GM21526 (cell line): ENCODE results near the gene UGGT2.
"Not testable (repeated sequence)": the region's sequence is repeated elsewhere in the genome, so short reads cannot be mapped to it uniquely, and the experiment has no call there.

Experiments used
- ATAC-seq: cut with Tn5 transposase; IDR thresholded peaks from one replicate; pipeline ENCODE4 v1.9.1; 2021; ENCODE audit warnings: moderate library complexity; ENCODE audit not compliant: unreplicated experiment, low FRiP score

UGGT2 gene

DNA sequence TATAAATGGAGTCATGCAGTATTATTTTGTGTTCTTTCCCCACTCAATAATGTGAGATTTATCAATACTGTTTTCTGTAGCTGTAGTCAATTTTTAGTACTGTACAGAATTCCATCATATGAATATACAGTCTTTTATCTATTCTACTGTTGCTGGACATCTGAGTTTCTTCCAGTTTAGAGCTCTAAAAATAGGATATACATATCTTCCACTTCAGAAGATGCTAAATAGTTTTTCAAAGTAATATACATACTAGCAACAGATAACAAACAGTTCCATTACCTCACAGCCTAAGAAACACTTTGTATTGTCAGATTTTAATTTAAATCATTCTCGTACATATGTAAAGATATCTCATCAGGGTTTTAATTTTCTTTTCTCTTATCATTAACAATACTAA lies 149.6 kb downstream of the UGGT2 start:
- ATAC-seq: no peak

DNA sequence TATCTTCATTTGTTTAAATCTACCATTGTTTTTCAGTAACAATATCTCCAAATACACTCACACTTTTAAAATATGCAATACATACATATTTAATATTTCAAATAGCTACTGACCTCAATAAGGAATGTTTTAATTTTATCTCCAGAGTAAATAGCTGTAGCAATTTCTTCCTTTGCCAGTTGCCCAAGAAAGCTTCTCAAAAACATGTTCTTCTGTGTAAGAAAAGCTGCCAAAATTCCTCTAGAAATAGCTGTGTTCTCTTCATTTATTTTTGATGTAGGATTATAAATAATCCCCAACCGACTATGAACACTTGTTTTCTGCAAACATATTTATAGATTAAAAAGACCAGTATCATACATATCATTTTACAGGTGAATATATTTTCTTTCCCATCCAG lies 150.5 kb downstream of the UGGT2 start:
- no peak for ATAC-seq

DNA sequence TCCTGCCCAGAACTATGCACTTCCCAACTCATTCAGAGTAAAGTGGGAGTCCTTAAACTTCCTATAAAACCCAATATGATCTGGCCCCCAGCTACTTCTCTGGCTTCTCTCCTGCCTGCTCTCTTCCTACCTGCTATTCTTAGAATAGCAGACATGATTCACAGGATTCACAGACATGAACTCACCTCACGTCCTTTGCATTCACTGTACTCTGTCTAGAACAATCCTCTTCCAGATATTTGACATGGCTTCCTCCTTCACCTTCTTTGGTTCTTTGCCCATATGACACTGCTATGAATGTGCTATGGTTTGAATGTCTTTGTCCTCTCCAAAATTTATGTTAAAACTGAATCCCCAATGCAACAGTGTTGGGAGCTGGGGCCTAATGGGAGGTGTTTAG lies 154.9 kb downstream of the UGGT2 start:
- no peak for ATAC-seq

DNA sequence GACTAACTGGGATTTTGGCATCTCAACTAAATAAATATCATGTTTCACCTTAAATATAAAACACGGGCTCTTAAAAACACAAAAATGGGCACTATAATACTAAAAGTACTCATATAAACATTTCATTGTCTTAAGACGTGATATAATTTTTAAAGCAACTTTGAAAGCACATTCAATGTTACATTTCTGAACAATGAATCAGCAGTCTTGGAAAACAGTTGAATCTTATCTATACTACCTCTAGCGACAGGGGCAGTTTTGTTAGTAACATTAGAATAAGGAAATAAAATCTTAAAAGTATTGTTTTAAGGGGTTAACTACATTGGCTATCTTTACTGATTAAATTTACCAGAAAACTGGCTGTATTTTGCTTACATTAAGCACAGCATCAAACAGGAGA lies 156.9 kb downstream of the UGGT2 start:
- no peak for ATAC-seq

DNA sequence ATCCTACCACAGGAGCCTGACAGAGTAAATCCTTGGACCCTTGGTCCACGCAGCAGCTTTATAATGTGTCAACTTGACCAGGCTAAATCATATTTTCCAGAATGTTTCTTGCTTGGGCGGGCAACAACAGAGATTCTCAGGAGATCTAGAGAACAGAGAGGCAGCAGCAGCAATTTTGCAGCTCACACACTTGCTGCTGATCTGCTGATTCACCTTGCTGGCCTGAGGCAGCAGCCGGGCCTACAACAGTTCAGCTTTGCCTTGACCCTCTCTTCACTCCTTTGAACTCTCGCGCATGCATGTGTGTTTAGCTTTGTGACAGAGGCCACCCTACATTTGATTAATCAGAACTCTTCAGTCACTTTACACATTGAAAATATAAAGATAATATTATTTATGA lies 159.3 kb downstream of the UGGT2 start:
- ATAC-seq: no peak

DNA sequence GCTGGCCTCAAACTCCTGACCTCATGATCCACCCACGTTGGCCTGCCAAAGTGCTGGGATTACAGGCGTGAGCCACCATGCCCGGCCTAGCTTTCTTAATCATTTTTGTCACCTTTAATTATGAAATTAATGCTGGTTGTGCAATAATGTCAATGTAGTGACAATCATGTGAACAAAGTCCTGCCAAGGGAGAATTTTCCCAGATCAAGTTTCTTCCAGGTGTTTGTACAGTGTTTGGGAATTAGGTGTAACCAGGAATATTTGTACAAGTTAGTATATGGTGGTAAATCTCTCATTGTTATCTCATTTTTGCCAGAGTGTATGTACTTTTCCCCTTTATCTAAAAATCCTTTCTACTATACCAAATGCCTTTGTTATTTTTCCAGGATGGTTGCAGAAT lies 171.1 kb downstream of the UGGT2 start:
- ATAC-seq: no peak

DNA sequence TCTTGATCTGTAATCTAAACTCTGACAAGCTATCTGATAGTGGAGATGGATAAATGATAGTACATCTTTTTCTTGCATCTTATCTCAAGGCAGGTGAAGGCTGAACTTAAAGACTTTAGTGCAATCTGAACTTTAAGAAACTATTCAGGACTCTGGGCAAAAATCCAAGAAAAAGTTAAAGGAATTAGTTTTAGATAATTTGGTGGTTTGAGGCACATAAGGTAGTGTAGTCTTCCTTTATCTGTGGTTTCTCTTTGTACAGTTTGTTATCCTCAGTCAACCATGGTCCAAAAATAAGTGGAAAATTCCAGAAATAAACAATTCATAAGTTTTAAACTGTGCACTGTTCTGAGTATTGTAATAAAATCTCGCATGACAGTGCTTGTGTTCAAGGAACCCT lies 172.9 kb downstream of the UGGT2 start:
- ATAC-seq: no peak

DNA sequence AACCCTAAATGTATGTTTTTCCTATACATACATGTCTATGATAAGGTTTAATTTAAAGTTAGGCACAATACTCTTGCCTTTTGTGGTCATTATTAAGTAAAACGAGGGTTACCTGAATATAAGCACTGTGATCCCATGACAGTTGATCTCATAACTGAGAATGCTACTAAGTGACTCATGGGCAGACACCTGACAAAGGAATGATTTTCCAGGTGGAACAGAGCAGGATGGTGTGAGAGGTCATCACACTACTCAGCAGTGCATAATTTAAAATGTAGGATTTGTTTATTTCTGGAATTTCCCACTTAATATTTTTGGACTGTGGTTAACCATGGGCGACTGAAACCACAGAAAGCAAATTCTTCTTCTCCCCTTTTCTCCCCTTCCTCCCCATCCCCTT lies 178.9 kb downstream of the UGGT2 start:
- no peak for ATAC-seq

DNA sequence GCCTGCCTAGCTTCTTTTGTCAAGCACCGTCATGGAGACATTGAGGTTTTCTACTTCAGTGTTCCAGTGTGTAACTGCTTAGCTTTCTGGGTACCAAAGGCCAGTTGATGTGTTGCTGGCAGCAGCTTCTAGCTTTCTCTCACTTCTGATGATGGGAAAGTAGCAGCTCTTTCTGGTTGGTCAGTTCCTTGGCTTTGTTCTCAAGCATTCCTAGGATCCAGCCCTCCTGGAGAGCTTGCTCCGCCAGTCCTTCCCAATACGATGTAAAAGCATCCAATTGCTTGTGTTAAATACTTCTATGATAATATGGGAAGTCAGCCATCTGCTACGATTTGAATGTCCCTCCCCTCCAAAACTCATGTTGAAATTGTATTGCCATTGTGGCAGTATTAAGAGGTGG lies 182.8 kb downstream of the UGGT2 start:
- ATAC-seq: no peak

DNA sequence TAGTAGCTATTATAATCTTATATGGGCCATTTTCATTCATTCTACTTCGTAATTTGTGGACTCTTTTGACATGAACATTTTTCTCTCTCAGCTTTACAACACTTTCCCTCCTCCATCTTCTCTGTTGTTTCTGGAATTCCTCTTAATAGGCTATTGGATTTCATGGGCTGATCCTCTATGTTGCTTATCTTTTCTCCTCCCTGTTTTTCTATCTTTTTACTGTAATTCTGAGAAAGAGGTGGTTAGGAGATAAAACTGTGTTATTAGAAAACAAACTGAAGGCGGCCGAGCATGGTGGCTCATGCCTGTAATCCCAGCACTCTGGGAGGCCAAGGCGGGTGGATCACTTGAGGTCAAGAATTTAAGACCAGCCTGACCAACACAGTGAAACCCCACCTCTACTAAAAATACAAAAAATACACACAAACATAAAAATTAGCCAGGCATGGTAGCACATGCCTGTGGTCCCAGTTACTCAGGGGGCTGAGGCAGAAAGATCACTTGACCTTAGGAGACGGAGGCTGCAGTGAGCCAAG lies 188.1 kb downstream of the UGGT2 start:
- ATAC-seq: no peak

DNA sequence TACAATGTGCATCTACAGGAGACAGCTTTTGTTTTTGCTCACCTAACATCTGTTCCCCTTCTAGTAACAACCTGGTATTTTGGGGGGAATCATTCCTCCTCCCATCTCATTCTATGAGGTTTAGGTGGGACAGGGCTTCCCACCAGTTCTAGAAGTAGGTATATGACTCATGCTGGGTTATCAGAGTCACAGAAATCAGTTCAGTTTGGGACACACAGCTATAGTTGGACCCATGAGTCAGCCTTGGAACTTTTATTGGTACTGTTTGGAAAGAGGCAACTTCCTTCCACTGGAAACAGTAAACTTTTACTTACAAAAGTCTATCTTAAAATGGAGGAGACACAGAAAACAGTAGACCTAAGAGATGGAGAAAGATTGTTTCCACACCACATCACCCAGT lies 190.8 kb downstream of the UGGT2 start:
- ATAC-seq: no peak

DNA sequence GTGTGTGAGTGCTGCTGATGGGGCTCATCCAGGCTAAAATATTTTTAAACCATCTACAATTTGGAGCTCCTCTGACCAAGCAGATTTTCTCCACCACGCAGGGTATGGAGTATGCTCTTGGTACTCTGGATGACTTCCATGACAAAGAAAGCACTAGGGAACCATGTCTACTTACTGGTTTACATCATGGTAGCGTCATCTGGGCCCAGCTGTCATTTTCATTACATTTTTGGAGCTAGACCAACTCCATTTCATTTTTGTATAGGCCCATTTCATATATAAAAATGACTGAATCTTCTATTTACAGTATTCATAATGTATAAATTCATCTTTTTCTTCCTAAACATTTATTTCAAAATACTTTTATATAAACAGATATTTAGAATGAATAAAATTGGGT lies 191.9 kb downstream of the UGGT2 start:
- no peak for ATAC-seq

DNA sequence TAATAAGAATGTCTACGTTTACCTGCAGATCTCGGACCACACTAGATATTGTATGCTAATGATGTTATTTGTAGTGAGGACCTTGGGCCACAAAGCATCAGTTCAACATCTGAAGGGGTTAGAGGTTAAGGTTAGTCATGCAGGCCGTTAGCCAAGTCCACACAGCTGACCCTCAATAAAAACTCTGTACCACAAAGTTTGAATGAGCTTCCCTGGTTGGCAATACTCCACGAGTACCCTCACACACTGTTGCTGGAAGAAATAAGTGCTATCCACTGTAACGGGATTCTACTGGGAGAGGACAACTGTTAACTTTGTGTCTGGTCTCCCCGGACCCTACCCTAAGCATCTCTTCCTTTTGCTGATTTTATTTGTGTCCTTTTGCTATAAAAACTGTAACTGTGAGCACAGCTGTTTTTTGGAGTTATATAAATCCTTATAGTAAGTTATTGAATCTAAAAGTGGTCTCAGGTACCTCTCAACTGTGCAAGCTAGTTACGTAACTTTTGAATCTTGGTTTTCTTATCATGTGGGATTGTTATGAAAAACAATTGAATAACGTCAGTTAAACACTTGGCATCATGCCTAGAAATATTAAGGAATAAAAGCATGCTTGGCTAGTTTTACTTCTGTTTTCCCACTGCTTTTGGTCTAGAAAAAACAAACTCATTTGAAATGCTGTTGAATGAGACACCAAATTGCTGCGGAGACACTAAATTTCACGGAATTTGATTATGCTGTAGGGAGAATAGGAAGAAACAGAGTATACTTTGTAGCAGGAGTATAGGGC lies 194.7 kb downstream of the UGGT2 start:
- no peak for ATAC-seq

DNA sequence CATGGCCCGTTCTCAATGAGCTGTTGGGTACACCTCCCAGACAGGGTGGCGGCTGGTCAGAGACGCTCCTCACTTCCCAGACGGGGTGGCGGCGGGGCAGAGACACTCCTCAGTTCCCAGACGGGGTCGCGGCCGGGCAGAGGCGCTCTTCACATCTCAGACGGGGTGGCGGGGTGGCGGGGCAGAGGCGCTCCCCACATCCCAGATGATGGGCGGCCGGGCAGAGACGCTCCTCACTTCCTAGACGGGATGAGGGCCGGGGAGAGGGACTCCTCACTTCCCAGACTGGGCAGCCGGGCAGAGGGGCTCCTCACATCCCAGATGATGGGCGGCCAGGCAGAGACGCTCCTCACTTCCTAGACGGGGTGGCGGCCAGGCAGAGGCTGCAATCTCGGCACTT lies 207.5 kb downstream of the UGGT2 start:
- ATAC-seq: not testable (repeated sequence)

DNA sequence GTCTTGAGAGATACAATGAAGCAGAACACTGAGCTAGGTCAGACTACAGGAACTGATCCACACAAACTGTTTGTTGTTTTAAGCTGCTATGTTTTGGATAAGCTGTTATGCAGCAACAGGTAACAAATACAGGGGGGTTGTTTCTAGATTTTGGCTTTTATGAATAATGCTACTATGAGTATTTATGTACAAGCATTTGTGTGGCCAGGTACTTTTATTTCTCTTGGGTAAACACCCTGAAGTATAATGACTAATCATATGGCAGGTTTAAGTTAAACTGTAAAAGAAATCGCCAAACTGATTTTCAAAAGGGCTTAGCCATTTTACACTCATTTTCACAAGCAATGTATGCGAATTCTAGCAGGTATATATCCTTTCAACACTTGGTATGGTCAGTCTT lies 210.3 kb downstream of the UGGT2 start:
- ATAC-seq: no peak

DNA sequence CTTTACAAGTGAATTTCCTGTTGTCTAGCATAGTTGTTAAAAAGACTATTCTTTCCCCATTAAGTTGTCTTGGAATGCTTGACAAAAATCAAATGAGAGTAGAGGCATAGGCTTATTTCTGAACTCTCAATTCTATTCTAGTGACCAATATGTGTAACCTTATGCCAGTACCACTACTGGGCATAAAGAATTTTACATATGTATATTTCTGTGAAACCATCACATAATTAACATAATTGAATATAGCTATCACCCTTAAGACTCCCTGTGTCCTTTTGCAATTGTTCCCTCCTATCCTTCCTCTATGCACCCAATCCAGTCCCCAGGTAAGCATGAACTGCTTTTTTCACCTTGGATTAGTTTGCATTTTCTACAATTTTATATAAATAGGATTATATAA lies 211.3 kb downstream of the UGGT2 start:
- ATAC-seq: no peak

DNA sequence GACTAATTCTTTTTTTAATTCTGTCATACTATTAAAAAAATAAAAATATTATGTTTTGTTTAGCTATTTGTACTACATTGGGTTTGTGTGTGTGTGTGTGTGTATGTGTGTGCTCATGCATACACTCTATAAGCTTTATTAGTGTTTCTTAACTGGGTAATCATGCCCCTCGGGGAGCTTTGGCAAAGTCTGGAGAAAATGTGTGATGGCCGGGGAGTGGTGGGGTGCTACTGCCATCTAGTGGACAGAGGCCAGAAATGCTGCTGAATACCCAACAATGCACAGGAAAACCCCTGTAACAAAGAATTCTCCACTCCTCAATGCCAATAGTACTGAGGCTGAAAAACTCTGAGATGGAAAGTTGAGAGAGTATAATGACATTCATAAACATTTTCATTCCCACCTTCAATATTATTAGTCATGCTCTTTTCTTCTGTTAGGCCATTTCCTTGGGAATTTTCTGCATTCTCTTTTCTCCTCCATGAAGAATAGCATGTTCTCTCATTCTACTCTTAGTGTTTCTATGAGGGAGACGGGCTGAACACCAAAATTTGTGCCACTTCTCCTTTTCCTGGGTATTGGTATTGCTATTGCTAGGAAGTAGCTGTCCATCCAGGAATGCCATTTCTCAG lies 219.0 kb downstream of the UGGT2 start:
- ATAC-seq: peak; percentile 92

DNA sequence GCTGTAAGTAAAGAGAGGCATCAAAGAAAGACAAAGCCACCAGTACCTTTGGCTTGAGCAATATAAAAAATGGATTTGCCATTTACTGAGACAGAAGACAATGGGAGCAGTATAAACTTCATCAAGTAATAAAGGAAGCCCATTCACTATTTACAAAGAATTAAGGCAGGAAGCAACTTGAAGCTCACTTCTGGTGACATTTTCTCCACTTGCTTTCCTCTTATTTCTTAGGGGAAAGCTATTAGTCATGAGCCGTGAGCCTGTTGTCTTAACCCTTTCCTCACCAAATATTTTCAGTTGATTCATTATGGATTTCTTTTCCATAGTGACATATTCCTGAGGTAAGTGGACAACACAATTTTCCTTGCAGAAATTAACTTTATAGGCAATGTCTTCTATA lies 219.5 kb downstream of the UGGT2 start:
- no peak for ATAC-seq

DNA sequence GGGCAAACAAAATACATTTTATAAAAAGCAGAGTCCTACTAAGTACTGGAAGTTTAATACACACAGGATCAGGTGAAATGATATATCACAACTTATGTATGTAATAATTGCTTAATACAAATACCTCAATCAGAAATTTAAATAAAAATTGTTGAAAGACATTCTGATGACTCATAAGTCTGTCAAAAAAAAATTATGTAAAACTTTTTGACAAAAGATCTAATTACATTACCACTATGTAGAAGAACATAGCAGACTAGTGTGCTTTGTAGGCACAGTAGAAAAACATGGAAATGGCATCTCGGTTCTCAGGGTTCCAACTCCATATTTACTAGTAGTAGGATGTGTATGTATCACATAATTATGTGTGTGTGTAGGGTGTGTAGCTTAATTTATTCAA lies 220.1 kb downstream of the UGGT2 start:
- ATAC-seq: no peak

DNA sequence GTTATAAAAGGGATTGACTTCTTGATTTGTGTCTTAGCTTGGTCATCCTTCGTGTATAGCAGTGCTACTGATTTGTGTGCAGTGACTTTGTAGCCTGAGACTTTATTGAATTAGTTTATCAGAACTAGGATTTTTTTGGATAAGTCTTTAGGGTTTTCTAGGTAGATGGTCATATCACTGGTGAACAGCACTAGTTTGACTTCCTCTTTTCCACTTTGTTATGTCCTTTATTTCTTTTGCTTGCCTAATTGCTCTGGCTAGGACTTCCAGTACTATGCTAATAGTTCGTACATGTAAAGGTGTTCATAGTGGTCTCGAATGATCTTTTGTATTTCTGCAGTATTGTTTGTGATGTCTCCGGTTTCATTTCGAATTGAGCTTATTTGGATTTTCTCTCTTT lies 230.9 kb downstream of the UGGT2 start:
- no peak for ATAC-seq

DNA sequence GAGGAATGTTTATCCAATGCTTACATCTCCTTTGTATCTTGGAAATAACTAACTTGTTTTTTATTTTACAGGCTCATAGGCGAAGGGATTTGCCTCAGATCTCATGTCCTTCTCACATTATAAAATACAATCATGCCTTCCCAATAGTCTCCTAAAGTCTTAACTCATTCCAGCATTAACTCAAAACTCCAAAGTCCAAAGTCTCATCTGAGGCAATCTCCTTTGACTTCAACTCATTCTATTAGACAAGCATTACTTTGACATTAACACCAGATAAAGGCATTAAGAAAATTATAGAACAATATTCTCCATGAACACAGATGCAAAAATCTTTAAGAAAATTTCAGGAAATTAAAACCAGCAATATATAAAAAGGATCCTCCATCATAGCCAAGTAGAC lies 238.7 kb downstream of the UGGT2 start:
- no peak for ATAC-seq

DNA sequence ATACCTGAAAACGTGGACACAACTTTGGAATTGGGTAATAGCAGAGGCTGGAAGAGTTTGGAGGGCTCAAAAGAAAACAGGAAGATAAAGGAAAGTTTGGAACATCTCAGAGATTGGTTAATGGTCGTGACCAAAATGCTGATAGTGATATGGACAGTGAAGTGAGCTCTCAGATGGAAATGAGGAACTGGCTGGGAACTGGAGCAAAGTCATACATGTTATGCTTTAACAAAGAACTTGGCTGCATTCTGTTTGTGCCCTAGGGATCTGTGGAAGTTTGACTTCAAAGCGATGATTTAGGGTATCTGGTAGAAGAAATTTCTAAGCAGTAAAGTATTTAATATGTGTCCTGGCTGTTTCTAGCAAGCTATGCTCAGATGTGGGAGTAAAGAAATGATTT lies 240.1 kb downstream of the UGGT2 start:
- no peak for ATAC-seq
